NCI-H748 treated with DMSO at 0.1 percent for 48 hours (cell line): Measurements from ENCODE around the gene TMEM260.
"Not testable (repeated sequence)": the region's sequence is repeated elsewhere in the genome, so short reads cannot be mapped to it uniquely, and the experiment has no call there.

Experiments
- DNase-seq: peaks from one replicate; lab custom pipeline; 2025; lab: John Stamatoyannopoulos, UW

TMEM260 gene

GRCh38 chr14:56678838-56679237 is 99.2 kb downstream of the TMEM260 start:
- DNase-seq = no peak

- DNase-seq = no peak
Measured at GRCh38 chr14:56686416-56686815, 106.8 kb downstream of the TMEM260 start.

- DNase-seq = no peak
Measured at GRCh38 chr14:56687123-56687522, 107.5 kb downstream of the TMEM260 start.

GRCh38 chr14:56694609-56695008 is 115.0 kb downstream of the TMEM260 start:
- no peak for DNase-seq

- not testable (repeated sequence) for DNase-seq
Measured at GRCh38 chr14:56695216-56695615, 115.6 kb downstream of the TMEM260 start.
